Stimulated activated CD8-positive, alpha-beta memory T cell treated with anti-CD3 and anti-CD28 coated beads, Interleukin-4, amount 100 ng/mL, for 24 hours (primary cell): ENCODE results near the gene BCL2.

Source experiments
- DNase-seq: peaks from one replicate; pipeline ENCODE4 v3.0.0-alpha.2; 2020; ENCODE audit warnings: low read depth

BCL2 gene

DNA sequence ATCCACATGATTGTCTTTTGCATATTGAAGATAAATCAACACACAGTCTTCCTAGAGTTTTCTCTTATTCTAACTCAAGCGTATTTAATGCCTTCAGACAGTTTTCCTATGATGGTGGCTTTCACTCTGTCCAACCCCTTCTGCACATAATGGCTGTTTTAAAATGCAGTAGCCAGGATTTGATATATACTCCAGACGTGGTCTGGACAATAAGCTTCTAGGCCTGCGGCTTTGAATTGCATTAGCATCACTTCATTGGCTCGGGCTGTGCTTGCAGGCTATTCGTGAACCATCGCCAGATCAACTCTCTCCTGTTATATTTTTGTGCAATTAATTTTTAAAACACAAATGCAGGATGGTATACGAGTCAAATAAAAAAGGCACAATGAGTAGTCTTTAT, 235.3 kb downstream of the BCL2 start:
- no peak for DNase-seq

DNA sequence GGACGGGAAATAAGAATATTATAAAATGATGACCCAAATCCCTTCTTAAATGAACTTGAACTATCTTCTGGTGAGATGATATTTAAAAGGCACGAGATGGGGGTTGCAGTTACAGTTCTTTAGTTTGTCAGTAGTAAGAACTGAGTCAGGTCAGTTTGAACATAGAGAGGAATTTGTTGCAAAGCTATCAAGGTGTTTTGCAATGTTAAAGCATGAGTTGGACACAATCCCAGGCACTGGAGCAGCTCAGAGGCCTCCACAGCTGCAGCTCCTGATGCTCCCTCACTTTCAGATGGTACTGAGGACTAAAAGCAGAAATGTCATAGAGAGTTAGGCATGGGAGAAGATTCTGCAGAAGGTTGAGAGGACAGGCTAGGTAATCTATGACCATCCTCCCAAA, 236.0 kb downstream of the BCL2 start:
- DNase-seq = no peak

DNA sequence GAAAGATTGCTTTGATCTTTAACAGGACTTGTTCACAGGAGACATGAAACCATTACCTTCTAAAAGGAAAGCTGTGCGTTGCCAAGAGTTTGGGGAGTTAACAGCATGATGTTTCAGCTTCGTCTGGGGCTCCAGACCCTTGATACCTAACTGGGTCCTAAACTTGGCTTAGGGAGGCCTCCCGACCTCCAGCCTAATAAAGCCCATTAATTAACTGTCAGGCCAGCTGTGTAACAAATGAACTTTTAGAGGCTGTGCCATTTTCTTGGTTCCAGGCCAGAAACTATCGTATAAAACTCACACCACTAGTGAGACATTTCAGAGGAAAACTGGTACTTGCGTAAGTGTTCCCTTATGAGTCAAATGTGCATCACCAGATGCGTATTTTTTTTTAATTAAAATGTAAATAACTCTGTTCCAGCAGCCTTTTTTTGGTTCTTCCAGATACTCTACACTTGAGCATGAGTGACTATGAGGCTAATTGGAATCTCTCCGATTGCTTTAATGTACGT, 236.5 kb downstream of the BCL2 start:
- no peak for DNase-seq

DNA sequence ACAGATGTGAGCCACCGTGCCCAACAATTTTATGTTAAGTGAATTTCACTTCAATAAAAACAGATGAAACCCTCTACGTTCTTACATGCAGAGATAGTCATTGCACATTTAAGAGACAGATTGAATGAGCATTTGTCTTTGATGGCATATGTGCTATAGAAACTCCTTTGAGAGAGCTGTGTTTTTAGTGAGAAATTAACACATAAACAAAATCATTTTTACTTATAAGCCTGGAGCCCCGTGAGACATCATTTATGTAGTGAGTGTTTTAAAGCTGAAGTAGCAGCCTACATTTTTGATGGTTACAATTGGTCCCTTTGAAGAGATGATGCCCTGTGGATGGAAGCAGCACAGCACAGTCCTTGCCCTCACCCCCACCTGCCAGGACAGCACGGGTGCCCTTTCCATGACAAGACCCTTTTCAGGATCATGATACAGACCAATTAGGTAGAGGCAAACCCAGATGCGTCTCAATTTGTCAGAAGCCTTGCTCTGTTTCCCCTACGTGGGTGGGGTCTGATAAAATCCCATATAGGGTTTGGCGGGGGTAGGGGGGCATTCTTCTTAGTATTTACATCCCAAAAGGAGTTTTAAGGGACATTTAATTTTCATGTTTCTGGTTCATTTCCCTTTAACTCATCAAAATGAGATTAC, 237.1 kb downstream of the BCL2 start:
- DNase-seq = no peak

DNA sequence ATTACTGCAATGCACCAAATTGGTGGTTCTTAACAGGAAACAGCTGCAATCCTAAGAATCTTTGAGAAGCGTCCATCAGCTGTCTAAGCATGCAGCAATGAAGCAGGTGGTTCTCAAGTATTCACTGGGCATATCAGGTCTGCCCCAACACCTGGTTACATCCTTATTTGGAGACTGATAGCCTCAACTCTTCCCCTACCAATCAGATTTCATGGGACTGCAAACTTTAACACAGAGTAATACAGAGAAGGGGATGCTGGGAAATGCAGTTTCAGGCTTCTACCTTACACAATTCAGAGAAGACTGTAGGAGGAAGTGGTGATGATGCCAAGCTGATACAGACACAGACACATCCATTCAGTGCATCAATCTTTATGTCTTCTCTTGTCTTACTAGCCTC, 240.5 kb downstream of the BCL2 start:
- DNase-seq = no peak

DNA sequence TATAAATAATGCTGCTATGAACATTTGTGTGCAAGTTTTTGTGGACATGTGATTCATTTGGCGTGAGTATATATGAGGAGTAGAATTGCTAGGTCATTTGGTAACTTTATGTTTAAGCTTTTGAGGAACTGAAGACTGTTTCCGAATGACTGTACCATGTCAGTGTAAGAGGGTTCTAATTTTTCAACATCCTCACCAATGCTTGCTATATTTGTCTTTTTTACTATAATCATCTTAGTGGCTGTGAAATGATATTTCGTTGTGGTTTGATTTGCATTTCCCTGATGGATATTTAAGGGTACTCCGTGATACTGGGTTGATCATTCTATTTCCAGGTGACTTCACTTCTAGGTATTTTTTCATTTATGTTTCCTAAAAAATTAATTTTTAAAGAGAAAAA, 241.1 kb downstream of the BCL2 start:
- DNase-seq = no peak

DNA sequence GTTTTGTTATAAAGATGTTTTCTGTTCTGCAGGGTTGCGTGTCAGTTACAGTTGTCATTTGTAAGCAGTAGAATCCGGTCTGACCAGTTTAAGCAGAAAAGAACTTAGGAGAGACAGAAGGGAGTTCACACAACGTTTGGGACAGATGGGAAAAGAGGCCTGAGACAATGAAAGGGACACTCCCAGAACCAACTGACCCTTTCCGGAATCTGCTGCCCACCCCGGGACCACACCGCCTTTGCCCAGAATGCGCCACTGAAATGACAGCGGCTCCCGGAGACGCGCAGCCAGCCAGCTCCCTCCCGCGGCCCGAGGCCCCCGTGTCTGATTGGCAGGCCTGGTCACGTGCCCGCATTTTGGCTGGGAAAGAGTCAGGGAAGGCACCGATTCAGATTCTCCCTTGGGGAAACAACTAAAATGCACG, 244.6 kb downstream of the BCL2 start:
- peak; percentile 48 for DNase-seq

DNA sequence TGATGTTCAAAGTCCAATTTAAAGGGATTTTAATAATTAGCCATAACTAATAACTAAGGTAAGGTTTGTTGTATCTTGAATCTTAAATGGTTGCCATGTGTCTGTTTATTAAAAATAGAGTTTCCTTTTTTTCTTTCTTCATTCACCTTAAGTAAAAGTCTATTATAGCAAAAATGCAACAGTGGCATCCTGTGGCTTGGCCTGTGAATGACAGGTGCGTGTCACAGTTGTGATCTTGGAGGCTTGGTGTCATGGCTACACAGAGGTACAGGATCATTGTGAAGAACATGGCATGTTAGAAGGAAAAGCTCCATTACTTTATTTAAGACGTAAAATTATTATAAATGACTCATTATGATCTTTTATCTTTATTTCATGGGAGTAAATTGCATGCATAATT, 246.1 kb downstream of the BCL2 start:
- DNase-seq = no peak
